GM12878 (cell line): Measurements from ENCODE around the gene DLG1. TPM values are rescaled to one million over a fixed set of nuclear protein-coding genes. Genes with fewer than 3 reads are reported as not detected.

Experiments used
- ATAC-seq: fragments of 200-7000 bp; cut with Tn5 transposase; 3 replicates; pipeline ENCODE4 v1.9.1; 2020; ENCODE audit warnings: mild to moderate bottlenecking, moderate library complexity
- BruUV-seq: library from RNA; stranded (reverse); fragments of 400-500 nt; replicated peaks from 2 replicates; lab custom pipeline; 2021; lab: Mats Ljungman, UMichigan
- CTCF ChIA-PET: fragments of 300-600 bp; sonication (Branson Sonifier 250); formaldehyde crosslinking; extraction: SDS; loops from one replicate; lab custom pipeline; 2021; ENCODE audit warnings: inconsistent platforms; lab: Yijun Ruan, JAX
- POLR2A ChIA-PET: fragments of 350-600 bp; formaldehyde crosslinking; extraction: SDS; loops from one replicate; lab custom pipeline; 2021; ENCODE audit warnings: inconsistent platforms; lab: Charles Lee
- RAD21 ChIA-PET: fragments of 300-600 bp; sonication (Branson Sonifier 250); formaldehyde crosslinking; loops from one replicate; lab custom pipeline; 2023; ENCODE audit warnings: antibody characterized with exemption; ENCODE audit not compliant: unreplicated experiment; lab: Charles Lee
- SMC1A ChIA-PET: fragments of 300-600 bp; sonication (Branson Sonifier 250); formaldehyde crosslinking; loops from one replicate; lab custom pipeline; 2023; ENCODE audit not compliant: unreplicated experiment, uncharacterized antibody; lab: Charles Lee
- DNase-seq: peaks from one replicate; pipeline ENCODE4 v3.0.0-alpha.2; 2011; ENCODE audit warnings: low read depth, low spot score
- FAIRE-seq: peaks from 3 replicates; lab custom pipeline; 2011; peaks lifted over from hg19 to GRCh38; lab: Jason Lieb, UNC
- H2AFZ ChIP-seq: 2 replicates; pipeline ENCODE4 v1.6.0; 2011; ENCODE audit warnings: low read depth, low read length, control low read depth; ENCODE audit not compliant: control insufficient read depth
- H3K27ac ChIP-seq: 2 replicates; pipeline ENCODE4 v1.5.1; 2011; ENCODE audit warnings: control low read depth; ENCODE audit not compliant: control insufficient read depth, insufficient read depth
- H3K27me3 ChIP-seq, 2 experiments: replicated peaks in 1 of 2; 2 replicates each; pipeline versions ENCODE4 v1.6.0 to v1.6.1; 2011; ENCODE audit warnings: low read length in 1 of 2; ENCODE audit not compliant: control insufficient read depth in 2 of 2, insufficient read depth in 2 of 2
- H3K36me3 ChIP-seq, 2 experiments: 2 replicates each; pipeline ENCODE4 v1.5.1; 2011; ENCODE audit warnings: low read length in 1 of 2; ENCODE audit not compliant: control insufficient read depth in 2 of 2, insufficient read depth in 2 of 2
- H3K4me1 ChIP-seq: 2 replicates; pipeline ENCODE4 v1.6.1; 2011; ENCODE audit warnings: mild to moderate bottlenecking, low read length, moderate library complexity, mixed read lengths; ENCODE audit not compliant: control insufficient read depth, insufficient read depth
- H3K4me2 ChIP-seq: 2 replicates; pipeline ENCODE4 v1.6.0; 2011; ENCODE audit warnings: control low read depth; ENCODE audit not compliant: control insufficient read depth, insufficient read depth
- H3K4me3 ChIP-seq: fragments of 200-600 bp; sonication (generic); 2 replicates; pipeline ENCODE4 v1.5.1; 2016
- H3K79me2 ChIP-seq: 2 replicates; pipeline ENCODE4 v1.6.0; 2011; ENCODE audit warnings: low read length; ENCODE audit not compliant: control insufficient read depth, insufficient read depth
- H3K9ac ChIP-seq: 2 replicates; pipeline ENCODE4 v1.8.0; 2011; ENCODE audit warnings: low read length, control low read depth, mixed read lengths; ENCODE audit not compliant: control insufficient read depth, insufficient read depth
- H3K9me3 ChIP-seq: replicated peaks from 3 replicates; pipeline ENCODE4 v1.5.1; 2011; ENCODE audit warnings: mild to moderate bottlenecking, low read length; ENCODE audit not compliant: control insufficient read depth, insufficient read depth
- H4K20me1 ChIP-seq: 2 replicates; pipeline ENCODE4 v1.6.0; 2011; ENCODE audit not compliant: control insufficient read depth, insufficient read depth
- ATF7 ChIP-seq: fragments of 450-650 bp; IDR thresholded peaks from 2 replicates; pipeline ENCODE4 v1.6.1; 2016; ENCODE audit warnings: low read depth, mild to moderate bottlenecking
- CHD4 ChIP-seq: fragments of 200-600 bp; sonication (generic); IDR thresholded peaks from 2 replicates; pipeline ENCODE4 v1.6.1; 2016; ENCODE audit warnings: mild to moderate bottlenecking
- MYB ChIP-seq: fragments of 150-350 bp; IDR thresholded peaks from 2 replicates; pipeline ENCODE4 v1.6.1; 2014; ENCODE audit warnings: mild to moderate bottlenecking, low read depth, low read length, borderline replicate concordance
- NR2C1 ChIP-seq: fragments of 450-650 bp; IDR thresholded peaks from 2 replicates; pipeline ENCODE4 v1.6.1; 2017; ENCODE audit warnings: antibody characterized with exemption, mild to moderate bottlenecking, moderate library complexity
- SIN3A ChIP-seq: IDR thresholded peaks from 2 replicates; pipeline ENCODE4 v1.6.1; 2012; ENCODE audit warnings: low read depth, low read length, improper control_type of control experiment
- WGBS: methylation state at CpG from one replicate; pipeline ENCODE4 v1.1.6; 2016; ENCODE audit warnings: low lambda C conversion rate; ENCODE audit not compliant: insufficient replicate concordance, insufficient coverage; ENCODE audit errors: missing lambda C conversion rate; 5-methylcytosine and 5-hydroxymethylcytosine counted together
- in situ Hi-C: fragments of 300-500 bp; cut with MboI; formaldehyde crosslinking; loops from 9 replicates; pipeline ENCODE4 v1.14.3; 2018; ENCODE audit warnings: mixed read lengths
- intact Hi-C: fragments of 100-400 bp; cut with micrococcal nuclease; formaldehyde crosslinking; loops from one replicate; pipeline ENCODE4 v1.14.2; 2022; ENCODE audit not compliant: unreplicated experiment
- polyA plus RNA-seq, 11 experiments: library from polyadenylated mRNA; depleted of rRNA in 4 of 11; unstranded in 6 of 11; stranded (reverse) in 5 of 11; fragments of >200 nt; fragmentation: Nextera tagmentation in 4 of 11; fragmentation: Illumina TruSeq in 1 of 11; extraction: Ambion mirVana in 4 of 11; extraction: Trizol in 1 of 11; gene quantifications; 1 replicate in 1 of 11; 2 replicates in 10 of 11; pipeline versions ENCODE4 v1.2.1 to v1.2.3, GENCODE V29; 2011 to 2016; ENCODE audit warnings: inconsistent platforms in 2 of 11, missing spikeins in 2 of 11, low read depth in 1 of 11
- total RNA-seq, 4 experiments: library from RNA; depleted of rRNA in 3 of 4; stranded (reverse); fragments of >200 nt in 3 of 4; fragmentation: Illumina TruSeq in 1 of 4; extraction: Trizol in 1 of 4; gene quantifications; 2 replicates each; pipeline versions ENCODE4 v1.2.1 to v1.2.3, GENCODE V29; 2013 to 2021
- TF ChIP-seq, protein P1 (sequence below): fragments of 150-350 bp; IDR thresholded peaks from 2 replicates; pipeline ENCODE4 v1.6.1; 2014; ENCODE audit warnings: mild to moderate bottlenecking, low read depth, low read length
- TF ChIP-seq, protein P2 (sequence below): fragments of 450-650 bp; formaldehyde crosslinking; IDR thresholded peaks from 2 replicates; pipeline ENCODE4 v1.4.0; 2020; ENCODE audit warnings: mild to moderate bottlenecking, moderate library complexity
- TF ChIP-seq, protein P3 (sequence below): IDR thresholded peaks from 2 replicates; pipeline ENCODE4 v1.6.1; 2012; ENCODE audit warnings: improper control_type of control experiment, low read depth, low read length; ENCODE audit not compliant: insufficient replicate concordance

DLG1 gene
- total and polyA plus RNA-seq, 10 of the 15 experiments (the other 5 are each of a cell fraction or from before 2014, with no cell fraction given), result 9.2 to 63.1 (median 40.1) TPM

DNA sequence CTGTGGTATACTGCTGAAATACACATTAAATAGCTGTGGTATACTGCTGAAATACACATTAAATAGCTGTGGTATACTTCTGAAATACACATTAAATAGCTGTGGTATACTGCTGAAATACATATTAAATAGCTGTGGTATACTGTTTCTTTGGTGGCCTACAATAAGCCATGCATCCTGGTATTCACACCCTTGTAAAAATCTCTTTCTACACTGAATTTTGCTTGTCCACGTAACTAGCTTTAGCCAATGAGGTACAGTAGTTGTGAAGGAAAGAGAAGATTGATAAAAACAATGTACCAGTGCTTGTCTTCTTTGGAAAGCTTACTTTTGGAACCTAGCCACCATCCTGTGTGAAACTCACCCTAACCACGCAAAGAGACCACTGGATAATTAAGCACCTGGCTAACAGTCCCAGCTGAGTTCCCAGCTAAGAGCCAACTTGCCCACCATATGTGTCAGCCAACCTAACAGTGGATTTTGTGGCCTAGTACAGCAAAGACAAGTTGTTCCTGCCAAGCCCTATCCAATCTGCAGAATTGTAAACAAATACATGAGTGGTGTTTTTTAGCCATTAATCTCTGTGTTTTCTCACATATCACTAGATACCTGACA lies 165.4 kb downstream of the DLG1 start:
- POLR2A ChIA-PET, result interaction anchor here (0.6 kb wide), 1 partner anchor 25 kb away, joined by 3 read pairs; no protein-coding TSS in a partner anchor
- DNase-seq, result no peak
- no peak for ATAC-seq
- FAIRE-seq, result no peak
- BruUV-seq, result no TSS peak
- intact Hi-C loops, result no loop called here
- Histone ChIP-seq H4K20me1 (no peaks in the 10 kb centered on the region), H3K27me3 (no peaks in the 10 kb centered on the region), H3K79me2 (no peaks in the 10 kb centered on the region), H3K4me1 (no peaks in the 10 kb centered on the region), H3K4me3 (no peak overlapping the region), H3K27ac (no peak overlapping the region), H2AFZ (no peak overlapping the region), H3K36me3 (peaks cover 7 to 35% of the 10 kb centered on the region in 2 experiments), H3K9ac (no peak overlapping the region), H3K4me2 (no peak overlapping the region), H3K9me3 (peaks cover 18% of the 10 kb centered on the region)
- 96% methylated on average over 2 of the region's 2 CpGs for WGBS
- in situ Hi-C loops, result no loop called here
- SMC1A ChIA-PET, result interaction anchor here (1.3 kb wide), 1 partner anchor 139 kb away, joined by 3 read pairs; no protein-coding TSS in a partner anchor
- RAD21 ChIA-PET, result no interaction called here
- CTCF ChIA-PET, result interaction anchor here (0.7 to 1.0 kb wide), 3 partner anchors 37 to 124 kb away, joined by 3 read pairs; no protein-coding TSS in a partner anchor
- TF ChIP-seq SIN3A (no peak), CHD4 (no peak), ATF7 (no peak), MYB (no peak), NR2C1 (no peak)
- TF ChIP-seq, protein P1, sequence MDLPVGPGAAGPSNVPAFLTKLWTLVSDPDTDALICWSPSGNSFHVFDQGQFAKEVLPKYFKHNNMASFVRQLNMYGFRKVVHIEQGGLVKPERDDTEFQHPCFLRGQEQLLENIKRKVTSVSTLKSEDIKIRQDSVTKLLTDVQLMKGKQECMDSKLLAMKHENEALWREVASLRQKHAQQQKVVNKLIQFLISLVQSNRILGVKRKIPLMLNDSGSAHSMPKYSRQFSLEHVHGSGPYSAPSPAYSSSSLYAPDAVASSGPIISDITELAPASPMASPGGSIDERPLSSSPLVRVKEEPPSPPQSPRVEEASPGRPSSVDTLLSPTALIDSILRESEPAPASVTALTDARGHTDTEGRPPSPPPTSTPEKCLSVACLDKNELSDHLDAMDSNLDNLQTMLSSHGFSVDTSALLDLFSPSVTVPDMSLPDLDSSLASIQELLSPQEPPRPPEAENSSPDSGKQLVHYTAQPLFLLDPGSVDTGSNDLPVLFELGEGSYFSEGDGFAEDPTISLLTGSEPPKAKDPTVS, result no peak
- TF ChIP-seq, protein P2, sequence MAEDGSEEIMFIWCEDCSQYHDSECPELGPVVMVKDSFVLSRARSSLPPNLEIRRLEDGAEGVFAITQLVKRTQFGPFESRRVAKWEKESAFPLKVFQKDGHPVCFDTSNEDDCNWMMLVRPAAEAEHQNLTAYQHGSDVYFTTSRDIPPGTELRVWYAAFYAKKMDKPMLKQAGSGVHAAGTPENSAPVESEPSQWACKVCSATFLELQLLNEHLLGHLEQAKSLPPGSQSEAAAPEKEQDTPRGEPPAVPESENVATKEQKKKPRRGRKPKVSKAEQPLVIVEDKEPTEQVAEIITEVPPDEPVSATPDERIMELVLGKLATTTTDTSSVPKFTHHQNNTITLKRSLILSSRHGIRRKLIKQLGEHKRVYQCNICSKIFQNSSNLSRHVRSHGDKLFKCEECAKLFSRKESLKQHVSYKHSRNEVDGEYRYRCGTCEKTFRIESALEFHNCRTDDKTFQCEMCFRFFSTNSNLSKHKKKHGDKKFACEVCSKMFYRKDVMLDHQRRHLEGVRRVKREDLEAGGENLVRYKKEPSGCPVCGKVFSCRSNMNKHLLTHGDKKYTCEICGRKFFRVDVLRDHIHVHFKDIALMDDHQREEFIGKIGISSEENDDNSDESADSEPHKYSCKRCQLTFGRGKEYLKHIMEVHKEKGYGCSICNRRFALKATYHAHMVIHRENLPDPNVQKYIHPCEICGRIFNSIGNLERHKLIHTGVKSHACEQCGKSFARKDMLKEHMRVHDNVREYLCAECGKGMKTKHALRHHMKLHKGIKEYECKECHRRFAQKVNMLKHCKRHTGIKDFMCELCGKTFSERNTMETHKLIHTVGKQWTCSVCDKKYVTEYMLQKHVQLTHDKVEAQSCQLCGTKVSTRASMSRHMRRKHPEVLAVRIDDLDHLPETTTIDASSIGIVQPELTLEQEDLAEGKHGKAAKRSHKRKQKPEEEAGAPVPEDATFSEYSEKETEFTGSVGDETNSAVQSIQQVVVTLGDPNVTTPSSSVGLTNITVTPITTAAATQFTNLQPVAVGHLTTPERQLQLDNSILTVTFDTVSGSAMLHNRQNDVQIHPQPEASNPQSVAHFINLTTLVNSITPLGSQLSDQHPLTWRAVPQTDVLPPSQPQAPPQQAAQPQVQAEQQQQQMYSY, result no peak
- TF ChIP-seq, protein P3, sequence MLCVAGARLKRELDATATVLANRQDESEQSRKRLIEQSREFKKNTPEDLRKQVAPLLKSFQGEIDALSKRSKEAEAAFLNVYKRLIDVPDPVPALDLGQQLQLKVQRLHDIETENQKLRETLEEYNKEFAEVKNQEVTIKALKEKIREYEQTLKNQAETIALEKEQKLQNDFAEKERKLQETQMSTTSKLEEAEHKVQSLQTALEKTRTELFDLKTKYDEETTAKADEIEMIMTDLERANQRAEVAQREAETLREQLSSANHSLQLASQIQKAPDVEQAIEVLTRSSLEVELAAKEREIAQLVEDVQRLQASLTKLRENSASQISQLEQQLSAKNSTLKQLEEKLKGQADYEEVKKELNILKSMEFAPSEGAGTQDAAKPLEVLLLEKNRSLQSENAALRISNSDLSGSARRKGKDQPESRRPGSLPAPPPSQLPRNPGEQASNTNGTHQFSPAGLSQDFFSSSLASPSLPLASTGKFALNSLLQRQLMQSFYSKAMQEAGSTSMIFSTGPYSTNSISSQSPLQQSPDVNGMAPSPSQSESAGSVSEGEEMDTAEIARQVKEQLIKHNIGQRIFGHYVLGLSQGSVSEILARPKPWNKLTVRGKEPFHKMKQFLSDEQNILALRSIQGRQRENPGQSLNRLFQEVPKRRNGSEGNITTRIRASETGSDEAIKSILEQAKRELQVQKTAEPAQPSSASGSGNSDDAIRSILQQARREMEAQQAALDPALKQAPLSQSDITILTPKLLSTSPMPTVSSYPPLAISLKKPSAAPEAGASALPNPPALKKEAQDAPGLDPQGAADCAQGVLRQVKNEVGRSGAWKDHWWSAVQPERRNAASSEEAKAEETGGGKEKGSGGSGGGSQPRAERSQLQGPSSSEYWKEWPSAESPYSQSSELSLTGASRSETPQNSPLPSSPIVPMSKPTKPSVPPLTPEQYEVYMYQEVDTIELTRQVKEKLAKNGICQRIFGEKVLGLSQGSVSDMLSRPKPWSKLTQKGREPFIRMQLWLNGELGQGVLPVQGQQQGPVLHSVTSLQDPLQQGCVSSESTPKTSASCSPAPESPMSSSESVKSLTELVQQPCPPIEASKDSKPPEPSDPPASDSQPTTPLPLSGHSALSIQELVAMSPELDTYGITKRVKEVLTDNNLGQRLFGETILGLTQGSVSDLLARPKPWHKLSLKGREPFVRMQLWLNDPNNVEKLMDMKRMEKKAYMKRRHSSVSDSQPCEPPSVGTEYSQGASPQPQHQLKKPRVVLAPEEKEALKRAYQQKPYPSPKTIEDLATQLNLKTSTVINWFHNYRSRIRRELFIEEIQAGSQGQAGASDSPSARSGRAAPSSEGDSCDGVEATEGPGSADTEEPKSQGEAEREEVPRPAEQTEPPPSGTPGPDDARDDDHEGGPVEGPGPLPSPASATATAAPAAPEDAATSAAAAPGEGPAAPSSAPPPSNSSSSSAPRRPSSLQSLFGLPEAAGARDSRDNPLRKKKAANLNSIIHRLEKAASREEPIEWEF, result no peak
